T-cell (primary cell): ENCODE data around the gene DCAF7. TPM values are rescaled to one million over a fixed set of nuclear protein-coding genes. Genes with fewer than 3 reads are reported as not detected.

Experiments
- ATAC-seq, 4 experiments: fragments of 200-7000 bp in 3 of 4; fragments of 150-1000 bp in 1 of 4; cut with Tn5 transposase; replicated peaks in 1 of 4; 1 replicate in 3 of 4; 2 replicates in 1 of 4; pipeline ENCODE4 v1.10.0; 2021; ENCODE audit warnings: moderate library complexity in 3 of 4, mild to moderate bottlenecking in 2 of 4, moderate number of reproducible peaks in 1 of 4
- CTCF ChIA-PET, 2 donors: fragments of 300-600 bp; sonication (Branson Sonifier 250); formaldehyde crosslinking; loops; one replicate each; lab custom pipeline; 2022; ENCODE audit warnings: antibody characterized with exemption in 2 of 2; lab: Charles Lee
- POLR2A ChIA-PET, 2 donors: fragments of 300-600 bp; sonication (Branson Sonifier 250); formaldehyde crosslinking; loops; one replicate each; lab custom pipeline; 2022; ENCODE audit warnings: antibody characterized with exemption in 2 of 2; lab: Charles Lee
- DNase-seq, 35 experiments: peaks; one replicate each; pipeline versions ENCODE4 v3.0.0 to v3.0.0-alpha.2; 2013 to 2023
- H3K27ac ChIP-seq: one replicate; pipeline ENCODE4 v1.5.1; 2013; ENCODE audit warnings: low read length
- H3K27me3 ChIP-seq, 2 experiments: replicated peaks in 1 of 2; 1 replicate in 1 of 2; 2 replicates in 1 of 2; pipeline versions ENCODE4 v1.6.1 to v1.7.0; 2013; ENCODE audit warnings: low read length in 1 of 2, mixed read lengths in 1 of 2; ENCODE audit not compliant: control insufficient read depth in 2 of 2, insufficient read depth in 2 of 2; ENCODE audit errors: extremely low read depth in 1 of 2
- H3K36me3 ChIP-seq, 2 donors: 1 replicate in 1 of 2; 2 replicates in 1 of 2; pipeline versions ENCODE4 v1.6.1 to v1.7.0; 2013; ENCODE audit warnings: low read length in 1 of 2; ENCODE audit not compliant: control insufficient read depth in 2 of 2, insufficient read depth in 1 of 2; ENCODE audit errors: extremely low read depth in 1 of 2
- H3K4me1 ChIP-seq, 2 experiments: 1 replicate in 1 of 2; 2 replicates in 1 of 2; pipeline versions ENCODE4 v1.6.1 to v1.7.0; 2013; ENCODE audit warnings: low read length in 2 of 2, mixed read lengths in 1 of 2; ENCODE audit not compliant: insufficient read depth in 2 of 2, control insufficient read depth in 1 of 2; ENCODE audit errors: extremely low read depth in 1 of 2
- H3K4me3 ChIP-seq, 2 donors: 1 replicate in 1 of 2; 2 replicates in 1 of 2; pipeline versions ENCODE4 v1.5.1 to v1.7.0; 2013; ENCODE audit warnings: mild to moderate bottlenecking in 2 of 2, low read length in 1 of 2, moderate library complexity in 1 of 2; ENCODE audit not compliant: control insufficient read depth in 1 of 2; ENCODE audit errors: extremely low read depth in 1 of 2
- H3K9me3 ChIP-seq: 2 replicates; pipeline ENCODE4 v1.7.0; 2013
- H3K27ac Mint-ChIP-seq, 2 donors: one replicate each; pipeline ENCODE4 v1.8.0; 2020 to 2021; ENCODE audit warnings: mild to moderate bottlenecking in 2 of 2, mixed read lengths in 2 of 2
- H3K27me3 Mint-ChIP-seq, 2 donors: one replicate each; pipeline ENCODE4 v1.8.0; 2021 to 2022; ENCODE audit warnings: mixed read lengths in 2 of 2
- H3K36me3 Mint-ChIP-seq: one replicate; pipeline ENCODE4 v1.8.0; 2021; ENCODE audit warnings: mixed read lengths
- H3K4me1 Mint-ChIP-seq, 3 donors: one replicate each; pipeline ENCODE4 v1.8.0; 2020 to 2022; ENCODE audit warnings: mixed read lengths in 3 of 3, mild to moderate bottlenecking in 1 of 3
- H3K4me3 Mint-ChIP-seq, 3 donors: one replicate each; pipeline ENCODE4 v1.8.0; 2020 to 2022; ENCODE audit warnings: mild to moderate bottlenecking in 3 of 3, mixed read lengths in 3 of 3, moderate library complexity in 3 of 3
- H3K9me3 Mint-ChIP-seq, 3 donors: one replicate each; pipeline ENCODE4 v1.8.0; 2020 to 2022; ENCODE audit warnings: mixed read lengths in 3 of 3
- WGBS: methylation state at CpG from one replicate; pipeline ENCODE4 v1.1.5; 2013; ENCODE audit warnings: missing lambda C conversion rate; ENCODE audit not compliant: insufficient coverage; 5-methylcytosine and 5-hydroxymethylcytosine counted together
- total RNA-seq, 35 experiments: library from RNA in 6 of 35; stranded (reverse) in 6 of 35; fragments of 120-200 nt in 1 of 35; gene quantifications; one replicate each; pipeline versions ENCODE4 v1.2.1 to v1.2.4 and lab custom pipeline; 2013 to 2026

DCAF7 gene
- total RNA-seq, 5 donors from 2014 or later (not counting 1 experiment from before 2014, with no cell fraction given) = 39.5 to 84.4 (median 74.8) TPM

DNA sequence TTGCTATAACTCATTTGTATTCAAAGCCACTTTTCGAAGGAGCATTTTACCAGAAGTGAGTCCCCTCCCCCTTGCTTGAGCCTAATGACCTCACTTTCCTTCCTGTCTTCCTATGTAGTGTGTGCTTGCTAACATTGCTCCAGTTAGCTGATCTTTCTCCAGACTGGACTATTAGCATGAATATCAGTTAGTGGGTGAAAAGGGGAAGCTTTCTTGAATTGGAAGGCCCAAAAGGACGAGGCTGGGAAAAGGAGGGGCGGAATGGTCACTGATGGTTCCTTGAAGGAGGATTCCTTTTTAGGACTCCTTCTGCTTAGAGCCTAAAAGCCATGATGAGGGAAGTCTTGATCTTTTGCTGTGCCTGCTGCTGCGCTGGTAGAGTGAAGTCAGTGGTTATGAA lies 83.9 kb downstream of the DCAF7 start:
- no peak for DNase-seq
- no peaks in the 10 kb centered on the region for H3K27me3 Mint-ChIP-seq
- Histone ChIP-seq H3K36me3 (peaks cover 7 to 65% of the 10 kb centered on the region in 2 donors), H3K9me3 (no peaks in the 10 kb centered on the region), H3K4me3 (no peak overlapping the region), H3K4me1 (peaks cover 8 to 14% of the 10 kb centered on the region in 2 experiments), H3K27ac (no peak overlapping the region), H3K27me3 (no peaks in the 10 kb centered on the region)
- ChIA-PET CTCF (interaction anchor here in 1 of 2 donors (1.0 kb wide), 1 partner anchor 11 kb away, joined by 3 read pairs; no protein-coding TSS in a partner anchor), POLR2A (no interaction called here)
- no peak overlapping the region for H3K4me3 Mint-ChIP-seq
- peaks cover 41% of the 10 kb centered on the region for H3K36me3 Mint-ChIP-seq
- H3K9me3 Mint-ChIP-seq = no peaks in the 10 kb centered on the region
- WGBS = 100% methylated on average over 2 of the region's 4 CpGs
- no peak overlapping the region for H3K27ac Mint-ChIP-seq
- H3K4me1 Mint-ChIP-seq = peaks cover 49 to 55% (median 50%) of the 10 kb centered on the region in 3 donors
- no peak for ATAC-seq

DNA sequence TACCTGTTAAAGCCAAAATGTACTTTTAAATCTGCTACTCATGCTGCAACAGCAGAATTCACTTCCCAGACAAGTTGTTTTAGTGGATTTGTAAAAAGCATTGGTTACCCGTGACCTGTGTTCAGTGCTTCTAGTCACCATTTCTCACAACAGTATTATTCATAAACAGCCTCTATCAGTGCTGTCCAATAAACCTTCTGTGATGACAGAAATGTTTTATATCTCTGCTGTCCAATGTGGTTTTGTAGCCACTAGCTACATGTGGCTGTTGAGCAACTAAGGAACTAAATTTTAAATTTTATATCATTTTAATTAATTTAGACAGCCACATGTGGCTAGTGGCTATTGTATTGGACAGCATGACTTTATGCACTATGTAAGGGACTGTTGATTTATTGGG lies 84.5 kb downstream of the DCAF7 start:
- DNase-seq (no peak), ATAC-seq (no peak)
- Histone ChIP-seq H3K36me3 (peaks cover 7 to 63% of the 10 kb centered on the region in 2 donors), H3K27ac (no peak overlapping the region), H3K4me3 (no peak overlapping the region), H3K27me3 (no peaks in the 10 kb centered on the region), H3K9me3 (no peaks in the 10 kb centered on the region), H3K4me1 (peaks cover 8 to 18% of the 10 kb centered on the region in 2 experiments)
- no CpG with 5 or more reads among the region's 1 CpG for WGBS
- peaks cover 45 to 56% (median 46%) of the 10 kb centered on the region in 3 donors for H3K4me1 Mint-ChIP-seq
- H3K27me3 Mint-ChIP-seq = no peaks in the 10 kb centered on the region
- ChIA-PET CTCF (interaction anchor here in 1 of 2 donors (1.0 kb wide), 1 partner anchor 22 kb away, joined by 3 read pairs; no protein-coding TSS in a partner anchor), POLR2A (no interaction called here)
- peaks cover 42% of the 10 kb centered on the region for H3K36me3 Mint-ChIP-seq
- no peak overlapping the region for H3K27ac Mint-ChIP-seq
- H3K9me3 Mint-ChIP-seq = no peaks in the 10 kb centered on the region
- no peak overlapping the region for H3K4me3 Mint-ChIP-seq

DNA sequence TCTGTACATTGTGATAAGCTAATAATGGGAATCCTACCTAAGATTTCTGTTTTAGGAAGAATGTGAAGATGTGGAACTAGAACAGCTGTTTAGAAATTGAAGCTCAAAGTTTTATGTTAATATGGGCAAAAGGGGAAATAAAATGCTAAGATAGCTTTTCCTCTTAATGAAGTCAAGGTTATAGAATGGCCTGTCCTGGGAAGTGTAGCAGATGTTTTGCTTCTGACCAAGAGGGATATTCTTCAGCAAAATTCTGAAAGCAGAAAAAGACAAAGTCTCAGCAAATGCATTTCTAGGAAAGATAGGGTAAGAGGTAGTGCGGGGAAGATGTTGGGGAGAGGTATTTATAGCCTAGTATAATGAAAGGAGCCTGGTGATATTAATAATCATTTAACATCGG lies 85.0 kb downstream of the DCAF7 start:
- H3K27ac Mint-ChIP-seq = no peak overlapping the region
- no peaks in the 10 kb centered on the region for H3K27me3 Mint-ChIP-seq
- Histone ChIP-seq H3K4me3 (no peak overlapping the region), H3K9me3 (no peaks in the 10 kb centered on the region), H3K27ac (no peak overlapping the region), H3K36me3 (peaks cover 7 to 67% of the 10 kb centered on the region in 2 donors), H3K4me1 (peaks cover 8 to 18% of the 10 kb centered on the region in 2 experiments), H3K27me3 (no peaks in the 10 kb centered on the region)
- WGBS = no CpG with 5 or more reads among the region's 2 CpGs
- H3K4me1 Mint-ChIP-seq = peaks cover 43 to 60% (median 44%) of the 10 kb centered on the region in 3 donors
- no peak overlapping the region for H3K4me3 Mint-ChIP-seq
- H3K9me3 Mint-ChIP-seq = no peaks in the 10 kb centered on the region
- ChIA-PET CTCF (interaction anchor here in 1 of 2 donors (1.0 kb wide), 1 partner anchor 22 kb away, joined by 3 read pairs; no protein-coding TSS in a partner anchor), POLR2A (interaction anchor here in 1 of 2 donors (0.6 to 0.8 kb wide), 2 partner anchors 13 to 30 kb away, joined by 3 read pairs; partner anchors contain the start of gene MAP3K3)
- DNase-seq (no peak), ATAC-seq (no peak)
- H3K36me3 Mint-ChIP-seq = peaks cover 46% of the 10 kb centered on the region

GRCh38 chr17:63635787-63636186 lies 85.5 kb downstream of the DCAF7 start:
- no CpG with 5 or more reads among the region's 2 CpGs for WGBS
- Mint-ChIP-seq H3K27ac (peak overlapping the region in 1 of 2 donors; percentile 1), H3K4me3 (no peak overlapping the region), H3K9me3 (no peaks in the 10 kb centered on the region), H3K4me1 (peaks cover 40 to 56% (median 42%) of the 10 kb centered on the region in 3 donors), H3K36me3 (peaks cover 46% of the 10 kb centered on the region), H3K27me3 (no peaks in the 10 kb centered on the region)
- H3K36me3 ChIP-seq = peaks cover 7 to 68% of the 10 kb centered on the region in 2 donors
- H3K4me1 ChIP-seq = peaks cover 8 to 18% of the 10 kb centered on the region in 2 experiments
- no peak overlapping the region for H3K4me3 ChIP-seq
- ATAC-seq (no peak), DNase-seq (no peak)
- H3K27me3 ChIP-seq = no peaks in the 10 kb centered on the region
- POLR2A ChIA-PET = interaction anchor here in 1 of 2 donors (0.6 to 0.8 kb wide), 2 partner anchors 14 to 30 kb away, joined by 3 read pairs; partner anchors contain the start of gene MAP3K3
- CTCF ChIA-PET = interaction anchor here in 1 of 2 donors (1.0 kb wide), 1 partner anchor 23 kb away, joined by 3 read pairs; no protein-coding TSS in a partner anchor
- no peak overlapping the region for H3K27ac ChIP-seq
- H3K9me3 ChIP-seq = no peaks in the 10 kb centered on the region

DNA sequence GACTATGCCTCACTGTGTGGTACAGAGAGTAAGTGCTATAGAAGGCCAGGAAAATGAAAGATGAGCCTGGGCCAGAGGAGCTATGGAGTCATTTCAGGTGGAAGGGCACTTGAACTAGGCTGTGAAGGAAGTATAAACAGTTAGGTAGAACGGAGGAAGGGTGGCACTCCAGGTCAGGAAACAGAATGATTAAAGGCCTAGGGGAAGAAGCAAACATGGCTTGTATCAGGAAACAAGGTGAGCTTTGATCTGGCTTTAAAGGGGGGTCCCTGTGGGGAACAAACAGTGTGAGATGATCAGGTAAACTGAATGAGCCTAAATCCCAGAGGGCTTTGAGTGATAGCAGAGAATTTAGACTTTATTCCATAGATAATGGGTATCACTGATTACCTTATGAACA lies 88.8 kb downstream of the DCAF7 start:
- WGBS = 18% methylated on average over 1 of the region's 1 CpG
- H3K4me3 ChIP-seq = no peak overlapping the region
- no peak for DNase-seq
- ChIA-PET POLR2A (no interaction called here), CTCF (no interaction called here)
- Mint-ChIP-seq H3K4me1 (peaks cover 23 to 37% (median 26%) of the 10 kb centered on the region in 3 donors), H3K4me3 (peak overlapping the region in 1 of 3 donors; percentile 11), H3K9me3 (no peaks in the 10 kb centered on the region), H3K36me3 (peaks cover 43% of the 10 kb centered on the region), H3K27ac (peak overlapping the region; percentile 4 to 77), H3K27me3 (no peaks in the 10 kb centered on the region)
- peak in 3 of 4 experiments; percentile 43 to 56 (median 50) for ATAC-seq
- H3K9me3 ChIP-seq = no peaks in the 10 kb centered on the region
- H3K4me1 ChIP-seq = peaks cover 8 to 11% of the 10 kb centered on the region in 2 experiments
- no peaks in the 10 kb centered on the region for H3K27me3 ChIP-seq
- H3K36me3 ChIP-seq = peaks cover 7 to 50% of the 10 kb centered on the region in 2 donors
- H3K27ac ChIP-seq = no peak overlapping the region

DNA sequence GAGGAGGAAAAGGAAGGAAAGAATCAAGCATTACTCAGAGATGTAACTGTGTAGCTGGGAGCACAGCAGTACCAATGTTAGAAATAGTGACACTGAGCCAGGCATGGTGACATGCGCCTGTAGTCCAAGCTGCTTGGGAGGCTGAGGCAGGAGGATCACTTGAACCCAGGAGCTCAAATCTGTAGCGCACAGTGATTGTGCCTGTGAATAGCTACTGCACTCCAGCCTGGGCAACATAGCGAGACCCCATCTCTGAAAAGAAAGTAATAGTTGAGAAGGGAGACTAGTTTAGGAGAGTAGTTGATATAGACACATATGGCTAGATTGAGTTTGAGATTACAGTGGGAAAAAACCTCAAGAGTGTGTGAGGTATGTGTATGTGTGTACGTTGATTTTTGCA lies 89.8 kb downstream of the DCAF7 start:
- Mint-ChIP-seq H3K4me1 (peaks cover 19 to 34% (median 28%) of the 10 kb centered on the region in 3 donors), H3K27me3 (no peaks in the 10 kb centered on the region), H3K4me3 (no peak overlapping the region), H3K27ac (no peak overlapping the region), H3K9me3 (no peaks in the 10 kb centered on the region), H3K36me3 (peaks cover 39% of the 10 kb centered on the region)
- Histone ChIP-seq H3K36me3 (peaks cover 3 to 41% of the 10 kb centered on the region in 2 donors), H3K9me3 (no peaks in the 10 kb centered on the region), H3K27me3 (no peaks in the 10 kb centered on the region), H3K27ac (no peak overlapping the region), H3K4me1 (peaks cover 8 to 9% of the 10 kb centered on the region in 2 experiments), H3K4me3 (no peak overlapping the region)
- WGBS = 100% methylated on average over 3 of the region's 4 CpGs
- ChIA-PET CTCF (no interaction called here), POLR2A (no interaction called here)
- no peak for ATAC-seq
- DNase-seq = no peak
